PC-3 (cell line): Measurements from ENCODE around the gene C1D. TPM values are rescaled to one million over a fixed set of nuclear protein-coding genes. Genes with fewer than 3 reads are reported as not detected.

ENCODE experiments used
- ATAC-seq: fragments of 200-7000 bp; cut with Tn5 transposase; 2 replicates; pipeline ENCODE4 v1.9.1; 2020; ENCODE audit warnings: mild to moderate bottlenecking, moderate library complexity
- BruUV-seq: library from RNA; stranded (reverse); fragments of 400-500 nt; replicated peaks from 2 replicates; lab custom pipeline; 2021; lab: Mats Ljungman, UMichigan
- CTCF ChIA-PET: fragments of 300-600 bp; sonication (Branson Sonifier 250); formaldehyde crosslinking; loops from one replicate; lab custom pipeline; 2022; ENCODE audit warnings: antibody characterized with exemption; lab: Charles Lee
- POLR2A ChIA-PET: fragments of 300-600 bp; sonication (Branson Sonifier 250); formaldehyde crosslinking; loops from one replicate; lab custom pipeline; 2022; ENCODE audit warnings: antibody characterized with exemption; ENCODE audit not compliant: unreplicated experiment; lab: Charles Lee
- DNase-seq: peaks from one replicate; pipeline ENCODE4 v3.0.0-alpha.2; 2015
- H2AFZ ChIP-seq: fragments of 300-600 bp; sonication (generic); 2 replicates; pipeline ENCODE4 v1.6.0; 2016; ENCODE audit warnings: antibody characterized with exemption, low read length
- H3F3A ChIP-seq: fragments of 300-600 bp; sonication (generic); one replicate; pipeline ENCODE4 v1.6.0; 2017; ENCODE audit warnings: antibody characterized with exemption, low read length, control low read depth, mild to moderate bottlenecking; ENCODE audit not compliant: unreplicated experiment
- H3K27ac ChIP-seq: fragments of 300-600 bp; sonication (generic); 2 replicates; pipeline ENCODE4 v1.5.1; 2016; ENCODE audit warnings: mild to moderate bottlenecking, low read length
- H3K27me3 ChIP-seq: fragments of 300-600 bp; sonication (generic); 2 replicates; pipeline ENCODE4 v1.6.1; 2016; ENCODE audit warnings: low read length, mixed read lengths
- H3K36me3 ChIP-seq: fragments of 300-600 bp; sonication (generic); 2 replicates; pipeline ENCODE4 v1.6.1; 2016; ENCODE audit warnings: low read depth, mixed run types, low read length, mixed read lengths
- H3K4me1 ChIP-seq: fragments of 300-600 bp; sonication (generic); 2 replicates; pipeline ENCODE4 v1.5.1; 2016; ENCODE audit warnings: low read length; ENCODE audit not compliant: insufficient read depth
- H3K4me2 ChIP-seq: fragments of 300-600 bp; sonication (generic); 2 replicates; pipeline ENCODE4 v1.6.0; 2016; ENCODE audit warnings: low read length
- H3K4me3 ChIP-seq: fragments of 300-600 bp; sonication (generic); 2 replicates; pipeline ENCODE4 v1.5.1; 2016; ENCODE audit warnings: mild to moderate bottlenecking, low read length, mixed read lengths
- H3K79me2 ChIP-seq: fragments of 300-600 bp; sonication (generic); 2 replicates; pipeline ENCODE4 v1.6.1; 2017; ENCODE audit warnings: low read length, mixed read lengths
- H3K9ac ChIP-seq: fragments of 300-600 bp; sonication (generic); 2 replicates; pipeline ENCODE4 v1.6.0; 2016; ENCODE audit warnings: mild to moderate bottlenecking, low read length
- H3K9me2 ChIP-seq: fragments of 300-600 bp; sonication (generic); replicated peaks from 2 replicates; pipeline ENCODE4 v1.6.1; 2016; ENCODE audit warnings: mixed run types, low read length, mixed read lengths
- H3K9me3 ChIP-seq: fragments of 300-600 bp; sonication (generic); 2 replicates; pipeline ENCODE4 v1.6.1; 2016; ENCODE audit warnings: low read length, mixed read lengths
- H4K20me1 ChIP-seq: fragments of 300-600 bp; sonication (generic); 2 replicates; pipeline ENCODE4 v1.6.1; 2016; ENCODE audit warnings: low read length, mixed read lengths
- CTCF ChIP-seq: fragments of 300-600 bp; sonication (generic); conservative IDR thresholded peaks from 2 replicates; pipeline ENCODE4 v1.5.1; 2017; ENCODE audit warnings: antibody characterized with exemption, low read depth, mild to moderate bottlenecking, low read length
- EZH2 ChIP-seq: fragments of 300-600 bp; sonication (generic); IDR thresholded peaks from one replicate; pipeline ENCODE4 v1.6.1; 2017; ENCODE audit warnings: antibody characterized with exemption, mild to moderate bottlenecking, low read length; ENCODE audit not compliant: unreplicated experiment
- EZH2phosphoT487 ChIP-seq: fragments of 300-600 bp; sonication (generic); IDR thresholded peaks from 2 replicates; pipeline ENCODE4 v1.6.1; 2018; ENCODE audit warnings: mild to moderate bottlenecking, antibody characterized with exemption, low read length, borderline replicate concordance
- intact Hi-C: fragments of 100-400 bp; cut with micrococcal nuclease; formaldehyde crosslinking; loops from 2 replicates; pipeline ENCODE4 v1.9.0; 2023
- total RNA-seq: library from RNA; depleted of rRNA; stranded (reverse); fragments of >200 nt; gene quantifications from 2 replicates; pipeline ENCODE4 v1.2.3, GENCODE V29; 2014

Gene C1D
- total RNA-seq, 1 experiment from 2014 or later, result 19.1 TPM

DNA sequence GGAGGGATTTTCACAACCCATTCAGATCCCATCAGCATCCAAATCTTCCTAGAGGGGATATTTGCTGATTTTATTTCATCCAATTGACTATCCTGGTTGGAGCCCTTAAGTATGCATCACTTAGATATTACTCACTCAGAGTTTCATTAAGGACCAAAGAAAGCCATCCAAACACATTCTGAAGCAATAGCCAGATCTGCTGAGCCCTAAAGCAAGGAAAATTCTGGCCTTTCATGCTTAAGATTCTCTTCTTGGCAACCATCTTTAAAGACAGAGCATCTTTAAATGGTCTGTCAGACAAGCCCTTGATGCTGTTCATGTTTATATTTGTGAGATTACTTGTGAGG, 40.9 kb upstream of the C1D start:
- no peak for TF ChIP-seq CTCF
- no peak for TF ChIP-seq EZH2phosphoT487
- no peak for TF ChIP-seq EZH2
- H3K79me2 ChIP-seq, result no peaks in the 10 kb centered on the region
- intact Hi-C loops, result no loop called here
- H3K4me2 ChIP-seq, result no peak overlapping the region
- CTCF ChIA-PET, result no interaction called here
- POLR2A ChIA-PET, result no interaction called here
- H2AFZ ChIP-seq, result no peak overlapping the region
- ATAC-seq (no peak), DNase-seq (no peak)
- H3K9ac ChIP-seq, result no peak overlapping the region
- no peaks in the 10 kb centered on the region for H3F3A ChIP-seq
- no TSS peak for BruUV-seq
- H4K20me1 ChIP-seq, result no peaks in the 10 kb centered on the region
- H3K4me1 ChIP-seq, result no peaks in the 10 kb centered on the region
- no peaks in the 10 kb centered on the region for H3K27me3 ChIP-seq
- no peaks in the 10 kb centered on the region for H3K9me2 ChIP-seq
- H3K36me3 ChIP-seq, result 0 out of 2 replicates have a peak, but pooled peaks cover 3% of the 10 kb centered on the region
- H3K4me3 ChIP-seq, result no peak overlapping the region
- no peak overlapping the region for H3K27ac ChIP-seq
- H3K9me3 ChIP-seq, result peaks cover 15% of the 10 kb centered on the region

DNA sequence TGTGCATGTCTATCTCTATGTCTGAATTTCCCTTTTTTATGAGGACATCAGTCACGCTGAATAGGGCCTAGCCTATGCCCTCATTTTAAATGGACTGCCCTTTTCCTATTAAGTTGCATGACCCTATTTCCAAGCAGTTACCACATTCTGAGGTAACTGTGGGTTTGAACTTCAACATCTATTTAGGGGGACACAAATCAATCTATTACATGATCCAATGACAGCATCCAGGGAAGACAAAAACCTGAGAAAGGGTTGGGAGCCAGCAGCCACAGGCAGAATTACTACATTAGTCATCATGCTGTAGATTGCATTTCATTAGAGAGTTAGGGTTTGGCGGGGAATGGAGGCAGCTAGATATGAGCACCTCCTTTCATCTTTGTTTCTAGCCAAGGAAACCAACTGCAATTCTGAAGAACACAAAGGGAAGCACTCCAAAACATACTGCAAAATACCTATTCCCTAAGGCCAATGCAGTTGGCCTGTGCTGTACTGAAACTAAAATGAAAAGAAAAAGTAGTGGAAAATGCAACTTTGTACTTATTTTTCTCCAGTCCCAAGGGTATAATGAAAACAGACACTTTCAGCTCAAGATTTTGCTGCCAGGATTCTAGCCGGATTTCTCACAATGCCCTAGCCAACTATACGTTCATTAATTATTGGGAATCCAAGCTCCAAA, 40.4 kb upstream of the C1D start:
- intact Hi-C loops, result no loop called here
- no peaks in the 10 kb centered on the region for H3K27me3 ChIP-seq
- no peak for TF ChIP-seq CTCF
- TF ChIP-seq EZH2, result no peak
- no peak for TF ChIP-seq EZH2phosphoT487
- no peaks in the 10 kb centered on the region for H3K4me1 ChIP-seq
- ATAC-seq (no peak), DNase-seq (no peak)
- no peak overlapping the region for H3K9ac ChIP-seq
- no peaks in the 10 kb centered on the region for H3K79me2 ChIP-seq
- H3K9me2 ChIP-seq, result no peaks in the 10 kb centered on the region
- H3K36me3 ChIP-seq, result 0 out of 2 replicates have a peak, but pooled peaks cover 3% of the 10 kb centered on the region
- BruUV-seq, result no TSS peak
- no peaks in the 10 kb centered on the region for H4K20me1 ChIP-seq
- H3K9me3 ChIP-seq, result peaks cover 15% of the 10 kb centered on the region
- H3K27ac ChIP-seq, result no peak overlapping the region
- CTCF ChIA-PET, result no interaction called here
- no peak overlapping the region for H2AFZ ChIP-seq
- H3K4me3 ChIP-seq, result no peak overlapping the region
- H3K4me2 ChIP-seq, result no peak overlapping the region
- POLR2A ChIA-PET, result no interaction called here
- no peaks in the 10 kb centered on the region for H3F3A ChIP-seq

DNA sequence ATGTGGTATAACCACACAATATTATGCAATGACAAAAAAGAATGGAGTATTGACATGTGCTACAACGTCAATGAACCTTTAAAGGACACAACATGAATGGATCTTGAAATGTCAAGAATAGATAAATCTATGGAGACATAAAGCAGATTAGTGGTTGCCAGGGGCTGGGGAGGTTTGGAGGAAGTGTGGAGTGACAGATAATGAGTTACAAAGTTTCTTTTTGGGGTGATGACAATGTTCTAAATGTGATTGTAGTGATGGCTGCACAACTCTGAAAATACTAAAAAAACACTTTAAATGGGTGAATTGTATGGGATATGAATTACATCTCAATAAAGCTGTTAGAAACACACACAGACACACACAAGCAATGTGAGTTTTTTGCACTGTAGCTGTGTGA, 37.4 kb upstream of the C1D start:
- H3K79me2 ChIP-seq, result no peaks in the 10 kb centered on the region
- H3K27ac ChIP-seq, result no peak overlapping the region
- peaks cover 2% of the 10 kb centered on the region; the same call in 1 of the 2 replicates for H3K9me3 ChIP-seq
- ChIA-PET CTCF (no interaction called here), POLR2A (no interaction called here)
- no peaks in the 10 kb centered on the region for H3K36me3 ChIP-seq
- BruUV-seq, result no TSS peak
- no peaks in the 10 kb centered on the region for H3K4me1 ChIP-seq
- DNase-seq, result no peak
- ATAC-seq, result no peak
- intact Hi-C loops, result no loop called here
- no peaks in the 10 kb centered on the region for H4K20me1 ChIP-seq
- TF ChIP-seq CTCF (no peak), EZH2 (no peak), EZH2phosphoT487 (no peak)
- H3F3A ChIP-seq, result no peaks in the 10 kb centered on the region
- no peak overlapping the region for H3K4me3 ChIP-seq
- no peak overlapping the region for H2AFZ ChIP-seq
- no peak overlapping the region for H3K9ac ChIP-seq
- H3K9me2 ChIP-seq, result no peaks in the 10 kb centered on the region
- no peak overlapping the region for H3K4me2 ChIP-seq
- no peaks in the 10 kb centered on the region for H3K27me3 ChIP-seq
